Esophagus squamous epithelium (tissue), 4 donors: ENCODE measurements around the gene GPC3.

Experiments used
- CTCF ChIP-seq, 6 experiments: fragments of 450-650 bp in 4 of 6; fragments of 200-600 bp in 2 of 6; sonication (generic) in 2 of 6; IDR thresholded peaks; one replicate each; pipeline ENCODE4 v1.5.1; 2016 to 2019; ENCODE audit warnings: antibody characterized with exemption in 6 of 6, mild to moderate bottlenecking in 4 of 6, moderate library complexity in 4 of 6
- POLR2A ChIP-seq, 4 donors: fragments of 450-650 bp; IDR thresholded peaks; one replicate each; pipeline ENCODE4 v1.6.1; 2017; ENCODE audit warnings: antibody characterized with exemption in 4 of 4, mild to moderate bottlenecking in 4 of 4, moderate library complexity in 3 of 4

GRCh38 chrX:134013092-134013497, 27.7 kb upstream of the GPC3 start:
- TF ChIP-seq POLR2A (IDR thresholded peaks at IDR 0.05) (no peak), CTCF (IDR thresholded peaks at IDR 0.05) (no peak)
